ENCODE data around the gene ADAMTSL3. TPM values are rescaled to one million over a fixed set of nuclear protein-coding genes. Genes with fewer than 3 reads are reported as not detected.
"Not testable (repeated sequence)": the region's sequence is repeated elsewhere in the genome, so short reads cannot be mapped to it uniquely, and the experiment has no call there.

The ADAMTSL3 gene
- total RNA-seq, 1 donor from 2014 or later: 0.35 TPM

GRCh38 chr15:83734487-83734886 is 80.6 kb downstream of the ADAMTSL3 start:
- no peak for DNase-seq (ENCODE audit: extremely low read depth, low read depth, low spot score)

- no peak for DNase-seq (ENCODE audit: extremely low read depth, low read depth, low spot score)
These were observed 85.7 kb downstream of the ADAMTSL3 start for GRCh38 chr15:83739629-83740028.

GRCh38 chr15:83745771-83746170 is 91.8 kb downstream of the ADAMTSL3 start:
- no peak for DNase-seq (ENCODE audit: extremely low read depth, low read depth, low spot score)

GRCh38 chr15:83746231-83746630 is 92.3 kb downstream of the ADAMTSL3 start:
- DNase-seq (ENCODE audit: extremely low read depth, low read depth, low spot score): no peak

GRCh38 chr15:83747050-83747717 is 93.3 kb downstream of the ADAMTSL3 start:
- no peak for DNase-seq (ENCODE audit: extremely low read depth, low read depth, low spot score)

- DNase-seq (ENCODE audit: extremely low read depth, low read depth, low spot score): no peak
These were observed 93.8 kb downstream of the ADAMTSL3 start for GRCh38 chr15:83747718-83748110.

- no peak for DNase-seq (ENCODE audit: extremely low read depth, low read depth, low spot score)
These were observed 100.1 kb downstream of the ADAMTSL3 start for GRCh38 chr15:83753872-83754493.

- DNase-seq (ENCODE audit: extremely low read depth, low read depth, low spot score): not testable (repeated sequence)
These were observed 103.4 kb downstream of the ADAMTSL3 start for GRCh38 chr15:83757291-83757690.

GRCh38 chr15:83762367-83762766 is 108.4 kb downstream of the ADAMTSL3 start:
- no peak for DNase-seq (ENCODE audit: extremely low read depth, low read depth, low spot score)

GRCh38 chr15:83764201-83764838 is 110.4 kb downstream of the ADAMTSL3 start:
- DNase-seq (ENCODE audit: extremely low read depth, low read depth, low spot score): no peak

- DNase-seq (ENCODE audit: extremely low read depth, low read depth, low spot score): no peak
These were observed 112.4 kb downstream of the ADAMTSL3 start for GRCh38 chr15:83766339-83766738.

- DNase-seq (ENCODE audit: extremely low read depth, low read depth, low spot score): no peak
These were observed 113.8 kb downstream of the ADAMTSL3 start for GRCh38 chr15:83767741-83768140.

GRCh38 chr15:83769411-83769999 is 115.6 kb downstream of the ADAMTSL3 start:
- no peak for DNase-seq (ENCODE audit: extremely low read depth, low read depth, low spot score)

- no peak for DNase-seq (ENCODE audit: extremely low read depth, low read depth, low spot score)
These were observed 121.8 kb downstream of the ADAMTSL3 start for GRCh38 chr15:83775738-83776137.

GRCh38 chr15:83776986-83777385 is 123.1 kb downstream of the ADAMTSL3 start:
- no peak for DNase-seq (ENCODE audit: extremely low read depth, low read depth, low spot score)

GRCh38 chr15:83783227-83783626 is 129.3 kb downstream of the ADAMTSL3 start:
- DNase-seq (ENCODE audit: extremely low read depth, low read depth, low spot score): no peak

- no peak for DNase-seq (ENCODE audit: extremely low read depth, low read depth, low spot score)
These were observed 131.1 kb downstream of the ADAMTSL3 start for GRCh38 chr15:83784975-83785374.

- no peak for DNase-seq (ENCODE audit: extremely low read depth, low read depth, low spot score)
These were observed 132.4 kb downstream of the ADAMTSL3 start for GRCh38 chr15:83786336-83786735.

- no peak for DNase-seq (ENCODE audit: extremely low read depth, low read depth, low spot score)
These were observed 139.1 kb downstream of the ADAMTSL3 start for GRCh38 chr15:83793069-83793468.

- no peak for DNase-seq (ENCODE audit: extremely low read depth, low read depth, low spot score)
These were observed 140.3 kb downstream of the ADAMTSL3 start for GRCh38 chr15:83794209-83794608.

- DNase-seq (ENCODE audit: extremely low read depth, low read depth, low spot score): no peak
These were observed 155.4 kb downstream of the ADAMTSL3 start for GRCh38 chr15:83809345-83809744.

- no peak for DNase-seq (ENCODE audit: extremely low read depth, low read depth, low spot score)
These were observed 156.2 kb downstream of the ADAMTSL3 start for GRCh38 chr15:83810110-83810509.

Measured in glomerular endothelial cell (primary cell).